ENCODE measurements around the gene JOSD1. TPM values are rescaled to one million over a fixed set of nuclear protein-coding genes. Genes with fewer than 3 reads are reported as not detected.

The JOSD1 gene
- polyA plus RNA-seq = 77.2 TPM
- long read RNA-seq, donor 1, partial matches to known transcripts = 0 of 3 reads
- long read RNA-seq, donor 1, other reads (novel, unspliced or antisense) = 0 of 3 reads
- long read RNA-seq, donor 2, transcript JOSD1-201 (4 exons, 3,648 nt) = major isoform, 10 of 55 reads
- long read RNA-seq, donor 2, partial matches to known transcripts = 40 of 55 reads
- long read RNA-seq, donor 2, other reads (novel, unspliced or antisense) = 0 of 55 reads
- long read RNA-seq, donor 3, transcript JOSD1-201 (4 exons, 3,648 nt) = major isoform, 15 of 22 reads
- long read RNA-seq, donor 3, partial matches to known transcripts = 0 of 22 reads
- long read RNA-seq, donor 3, other reads (novel, unspliced or antisense) = 0 of 22 reads
- long read RNA-seq, donor 4, partial matches to known transcripts = 0 of 1 reads
- long read RNA-seq, donor 4, other reads (novel, unspliced or antisense) = 0 of 1 reads
- long read RNA-seq, donor 5, partial matches to known transcripts = 0 of 5 reads
- long read RNA-seq, donor 5, other reads (novel, unspliced or antisense) = 0 of 5 reads
- long read RNA-seq, donor 6, transcript JOSD1-201 (4 exons, 3,648 nt) = major isoform, 13 of 16 reads
- long read RNA-seq, donor 6, partial matches to known transcripts = 0 of 16 reads
- long read RNA-seq, donor 6, other reads (novel, unspliced or antisense) = 0 of 16 reads
- long read RNA-seq, donor 7, partial matches to known transcripts = 0 of 6 reads
- long read RNA-seq, donor 7, other reads (novel, unspliced or antisense) = 0 of 6 reads
- long read RNA-seq, donor 8, transcript JOSD1-201 (4 exons, 3,648 nt) = major isoform, 8 of 13 reads
- long read RNA-seq, donor 8, partial matches to known transcripts = 0 of 13 reads
- long read RNA-seq, donor 8, other reads (novel, unspliced or antisense) = 0 of 13 reads
- long read RNA-seq, donor 9, transcript JOSD1-201 (4 exons, 3,648 nt) = major isoform, 5 of 12 reads
- long read RNA-seq, donor 9, partial matches to known transcripts = 0 of 12 reads
- long read RNA-seq, donor 9, other reads (novel, unspliced or antisense) = 0 of 12 reads
- long read RNA-seq, donor 10, partial matches to known transcripts = 0 of 4 reads
- long read RNA-seq, donor 10, other reads (novel, unspliced or antisense) = 0 of 4 reads
- long read RNA-seq, donor 11, partial matches to known transcripts = 0 of 9 reads
- long read RNA-seq, donor 11, other reads (novel, unspliced or antisense) = 0 of 9 reads

GRCh38 chr22:38700789-38701628 is at the start of gene JOSD1:
Gene JOSD1 (minus strand): TSS chr22:38700943. CDS start chr22:38699987, 956 bp downstream.
- no peaks in the 10 kb centered on the region for H3K9me3 ChIP-seq (ENCODE audit: control insufficient read depth, low read depth, low read length)
- peak within 1 kb of the TSS; percentile 95 for H3K27ac ChIP-seq (ENCODE audit: low read length)
- H3K27me3 ChIP-seq (ENCODE audit: control insufficient read depth, insufficient read depth, low read length) = no peaks in the 10 kb centered on the region
- peak; percentile 96 to 98 for DNase-seq
- no CpG with 5 or more reads among the region's 94 CpGs for WGBS (ENCODE audit: insufficient coverage, low lambda C conversion rate)
- H3K36me3 ChIP-seq (ENCODE audit: control insufficient read depth, insufficient read depth, low read length) = no peaks in the 10 kb centered on the region
- peak within 1 kb of the TSS; percentile 77 for H3K4me3 ChIP-seq (ENCODE audit: low read length)
- peaks cover 25% of the 10 kb centered on the region for H3K4me1 ChIP-seq (ENCODE audit: control insufficient read depth, insufficient read depth, low read length)

GRCh38 chr22:38750104-38750503 is 49.4 kb upstream of the JOSD1 start:
- Histone ChIP-seq H3K4me3 (ENCODE audit: low read length) (no peak overlapping the region), H3K4me1 (ENCODE audit: control insufficient read depth, insufficient read depth, low read length) (peaks cover 10% of the 10 kb centered on the region), H3K36me3 (ENCODE audit: control insufficient read depth, insufficient read depth, low read length) (peaks cover 61% of the 10 kb centered on the region), H3K9me3 (ENCODE audit: control insufficient read depth, low read depth, low read length) (no peaks in the 10 kb centered on the region), H3K27ac (ENCODE audit: low read length) (no peak overlapping the region), H3K27me3 (ENCODE audit: control insufficient read depth, insufficient read depth, low read length) (no peaks in the 10 kb centered on the region)
- no CpG with 5 or more reads among the region's 14 CpGs for WGBS (ENCODE audit: insufficient coverage, low lambda C conversion rate)
- no peak for DNase-seq

- H3K36me3 ChIP-seq (ENCODE audit: control insufficient read depth, insufficient read depth, low read length) = peaks cover 73% of the 10 kb centered on the region
- WGBS (ENCODE audit: insufficient coverage, low lambda C conversion rate) = no CpG with 5 or more reads among the region's 14 CpGs
Measured at GRCh38 chr22:38748487-38749136, 47.9 kb upstream of the JOSD1 start.

GRCh38 chr22:38745676-38746460 is 45.1 kb upstream of the JOSD1 start:
- H3K27me3 ChIP-seq (ENCODE audit: control insufficient read depth, insufficient read depth, low read length) = no peaks in the 10 kb centered on the region
- WGBS (ENCODE audit: insufficient coverage, low lambda C conversion rate) = no CpG with 5 or more reads among the region's 14 CpGs
- peaks cover 81% of the 10 kb centered on the region for H3K36me3 ChIP-seq (ENCODE audit: control insufficient read depth, insufficient read depth, low read length)

More at GRCh38 chr22:38748487-38749136, 47.9 kb upstream of the JOSD1 start:
- Histone ChIP-seq H3K4me3 (ENCODE audit: low read length) (no peak overlapping the region), H3K27me3 (ENCODE audit: control insufficient read depth, insufficient read depth, low read length) (no peaks in the 10 kb centered on the region), H3K4me1 (ENCODE audit: control insufficient read depth, insufficient read depth, low read length) (peaks cover 3% of the 10 kb centered on the region), H3K9me3 (ENCODE audit: control insufficient read depth, low read depth, low read length) (no peaks in the 10 kb centered on the region), H3K27ac (ENCODE audit: low read length) (no peak overlapping the region)
- no peak for DNase-seq

DNA sequence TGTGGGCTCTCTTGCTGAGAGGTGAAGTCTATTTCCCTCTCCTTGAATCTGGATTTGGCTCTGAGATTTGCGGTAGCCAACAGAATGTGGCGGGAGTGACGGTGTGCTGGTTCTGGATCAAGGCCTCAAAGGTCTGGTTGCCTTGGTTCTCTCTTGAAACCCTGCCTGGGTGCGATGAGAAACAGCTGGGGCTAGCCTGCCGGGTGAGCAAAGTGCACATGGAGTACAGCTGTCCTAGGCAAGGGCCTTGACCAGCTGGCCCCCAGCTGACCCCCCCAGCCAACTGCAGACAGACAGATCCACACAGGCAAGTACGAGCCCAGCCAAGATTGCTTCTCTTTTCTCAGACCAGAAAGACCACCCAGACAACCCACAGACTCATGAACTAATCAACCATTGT is 44.2 kb upstream of the JOSD1 start:
- Histone ChIP-seq H3K4me3 (ENCODE audit: low read length) (no peak overlapping the region), H3K36me3 (ENCODE audit: control insufficient read depth, insufficient read depth, low read length) (peaks cover 81% of the 10 kb centered on the region), H3K4me1 (ENCODE audit: control insufficient read depth, insufficient read depth, low read length) (no peaks in the 10 kb centered on the region), H3K27ac (ENCODE audit: low read length) (no peak overlapping the region), H3K27me3 (ENCODE audit: control insufficient read depth, insufficient read depth, low read length) (no peaks in the 10 kb centered on the region), H3K9me3 (ENCODE audit: control insufficient read depth, low read depth, low read length) (no peaks in the 10 kb centered on the region)
- no peak for DNase-seq
- WGBS (ENCODE audit: insufficient coverage, low lambda C conversion rate) = no CpG with 5 or more reads among the region's 6 CpGs

More at GRCh38 chr22:38745676-38746460, 45.1 kb upstream of the JOSD1 start:
- Histone ChIP-seq H3K27ac (ENCODE audit: low read length) (no peak overlapping the region), H3K4me1 (ENCODE audit: control insufficient read depth, insufficient read depth, low read length) (no peaks in the 10 kb centered on the region), H3K9me3 (ENCODE audit: control insufficient read depth, low read depth, low read length) (no peaks in the 10 kb centered on the region), H3K4me3 (ENCODE audit: low read length) (no peak overlapping the region)
- DNase-seq = no peak

- Histone ChIP-seq H3K27me3 (ENCODE audit: control insufficient read depth, insufficient read depth, low read length) (no peaks in the 10 kb centered on the region), H3K36me3 (ENCODE audit: control insufficient read depth, insufficient read depth, low read length) (peaks cover 90% of the 10 kb centered on the region), H3K4me1 (ENCODE audit: control insufficient read depth, insufficient read depth, low read length) (no peaks in the 10 kb centered on the region), H3K9me3 (ENCODE audit: control insufficient read depth, low read depth, low read length) (no peaks in the 10 kb centered on the region), H3K4me3 (ENCODE audit: low read length) (no peak overlapping the region), H3K27ac (ENCODE audit: low read length) (no peak overlapping the region)
- no peak for DNase-seq
- WGBS (ENCODE audit: insufficient coverage, low lambda C conversion rate) = 100% methylated on average over 1 of the region's 25 CpGs
Measured at GRCh38 chr22:38742176-38742942, 41.6 kb upstream of the JOSD1 start.

GRCh38 chr22:38741576-38741975 is 40.8 kb upstream of the JOSD1 start:
- H3K9me3 ChIP-seq (ENCODE audit: control insufficient read depth, low read depth, low read length) = no peaks in the 10 kb centered on the region
- no peak overlapping the region for H3K4me3 ChIP-seq (ENCODE audit: low read length)
- H3K4me1 ChIP-seq (ENCODE audit: control insufficient read depth, insufficient read depth, low read length) = no peaks in the 10 kb centered on the region
- H3K27ac ChIP-seq (ENCODE audit: low read length) = no peak overlapping the region
- DNase-seq = no peak
- H3K27me3 ChIP-seq (ENCODE audit: control insufficient read depth, insufficient read depth, low read length) = no peaks in the 10 kb centered on the region
- peaks cover 95% of the 10 kb centered on the region for H3K36me3 ChIP-seq (ENCODE audit: control insufficient read depth, insufficient read depth, low read length)
- no CpG with 5 or more reads among the region's 10 CpGs for WGBS (ENCODE audit: insufficient coverage, low lambda C conversion rate)

DNA sequence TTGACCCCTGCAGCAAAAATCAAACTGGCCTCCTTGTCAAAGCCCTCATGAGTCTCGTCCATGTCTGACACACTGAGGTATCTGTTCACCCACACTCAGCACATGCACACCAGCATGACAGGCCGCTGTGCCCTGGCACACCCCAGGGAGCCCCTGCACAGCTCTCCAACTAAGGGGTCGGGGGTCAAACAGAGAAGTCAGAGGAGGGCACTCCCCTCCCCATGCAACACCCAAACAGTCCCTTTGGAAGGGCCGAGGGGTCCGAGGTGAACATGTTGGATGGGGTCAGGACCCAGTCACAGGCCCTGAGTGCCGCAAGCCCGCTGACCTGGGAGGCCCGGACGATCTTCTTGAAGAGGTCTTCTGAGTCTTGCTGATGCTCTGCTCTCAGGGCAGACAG is 40.4 kb upstream of the JOSD1 start:
- no peaks in the 10 kb centered on the region for H3K9me3 ChIP-seq (ENCODE audit: control insufficient read depth, low read depth, low read length)
- no peaks in the 10 kb centered on the region for H3K4me1 ChIP-seq (ENCODE audit: control insufficient read depth, insufficient read depth, low read length)
- peaks cover 95% of the 10 kb centered on the region for H3K36me3 ChIP-seq (ENCODE audit: control insufficient read depth, insufficient read depth, low read length)
- no CpG with 5 or more reads among the region's 9 CpGs for WGBS (ENCODE audit: insufficient coverage, low lambda C conversion rate)
- no peak overlapping the region for H3K4me3 ChIP-seq (ENCODE audit: low read length)
- H3K27me3 ChIP-seq (ENCODE audit: control insufficient read depth, insufficient read depth, low read length) = no peaks in the 10 kb centered on the region
- H3K27ac ChIP-seq (ENCODE audit: low read length) = no peak overlapping the region
- no peak for DNase-seq

Data from large intestine (tissue), 12 donors.